Stimulated activated memory B cell treated with anti-CD40 and anti-IgM and Interleukin-4, amounts not matched to agents 10 μg/mL and 1 μg/mL and 100 μg/mL, for 72 hours (primary cell): ENCODE measurements around the gene CTH.
"Not testable (repeated sequence)": the region's sequence is repeated elsewhere in the genome, so short reads cannot be mapped to it uniquely, and the experiment has no call there.

Experiments
- ATAC-seq: fragments of 150-1000 bp; cut with Tn5 transposase; 2 replicates; pipeline ENCODE4 v1.10.0; 2021
- H3K27ac Mint-ChIP-seq: one replicate; pipeline ENCODE4 v1.8.0; 2022; ENCODE audit warnings: mild to moderate bottlenecking, mixed read lengths
- H3K27me3 Mint-ChIP-seq: one replicate; pipeline ENCODE4 v1.8.0; 2022; ENCODE audit warnings: mixed read lengths
- H3K36me3 Mint-ChIP-seq: one replicate; pipeline ENCODE4 v1.8.0; 2022; ENCODE audit warnings: mixed read lengths
- H3K4me1 Mint-ChIP-seq: one replicate; pipeline ENCODE4 v1.8.0; 2022; ENCODE audit warnings: mixed read lengths
- H3K4me3 Mint-ChIP-seq: one replicate; pipeline ENCODE4 v1.8.0; 2022; ENCODE audit warnings: mild to moderate bottlenecking, moderate library complexity, mixed read lengths
- H3K9me3 Mint-ChIP-seq: one replicate; pipeline ENCODE4 v1.8.0; 2022; ENCODE audit warnings: mixed read lengths

Gene CTH

DNA sequence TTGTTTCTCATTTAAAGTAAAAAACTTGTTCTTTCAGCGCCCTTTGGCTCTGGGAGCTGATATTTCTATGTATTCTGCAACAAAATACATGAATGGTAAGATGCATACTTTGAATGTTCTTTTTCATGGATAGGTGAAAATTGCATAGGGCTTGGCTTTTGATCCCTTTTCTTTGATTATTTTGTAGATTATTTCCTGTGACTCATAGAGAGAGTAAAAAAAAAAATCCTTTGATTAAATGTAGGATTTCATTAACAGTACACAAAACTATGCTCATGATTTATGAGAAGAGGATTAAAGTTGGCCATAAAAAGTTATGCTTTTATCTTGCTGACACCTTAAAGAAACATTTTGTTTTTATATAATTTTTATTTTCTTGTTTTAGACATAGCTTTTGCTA is 18.7 kb downstream of the CTH start:
- H3K36me3 Mint-ChIP-seq = peaks cover 35% of the 10 kb centered on the region
- H3K9me3 Mint-ChIP-seq = no peaks in the 10 kb centered on the region
- H3K27ac Mint-ChIP-seq = no peak overlapping the region
- ATAC-seq = no peak
- H3K27me3 Mint-ChIP-seq = no peaks in the 10 kb centered on the region
- H3K4me1 Mint-ChIP-seq = no peaks in the 10 kb centered on the region
- no peak overlapping the region for H3K4me3 Mint-ChIP-seq

DNA sequence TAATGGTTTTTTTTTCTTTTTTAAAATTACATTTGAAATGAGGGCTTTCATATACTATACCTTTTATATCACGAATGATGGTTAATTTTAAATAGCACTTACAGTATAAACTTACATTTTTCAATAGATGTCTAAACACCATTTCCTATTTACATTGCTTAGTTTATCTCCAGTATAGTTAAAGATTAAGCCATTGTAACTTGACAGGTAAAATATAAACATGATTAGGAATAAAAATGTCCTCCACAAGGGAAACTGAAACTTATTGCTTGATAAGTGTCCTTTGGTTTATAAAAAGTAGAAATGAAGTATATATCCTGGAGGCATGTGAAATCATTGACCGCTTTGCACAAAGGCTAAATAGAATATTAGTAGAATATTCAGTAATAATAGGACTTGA is 20.2 kb downstream of the CTH start:
- H3K27ac Mint-ChIP-seq = no peak overlapping the region
- H3K36me3 Mint-ChIP-seq = peaks cover 39% of the 10 kb centered on the region

DNA sequence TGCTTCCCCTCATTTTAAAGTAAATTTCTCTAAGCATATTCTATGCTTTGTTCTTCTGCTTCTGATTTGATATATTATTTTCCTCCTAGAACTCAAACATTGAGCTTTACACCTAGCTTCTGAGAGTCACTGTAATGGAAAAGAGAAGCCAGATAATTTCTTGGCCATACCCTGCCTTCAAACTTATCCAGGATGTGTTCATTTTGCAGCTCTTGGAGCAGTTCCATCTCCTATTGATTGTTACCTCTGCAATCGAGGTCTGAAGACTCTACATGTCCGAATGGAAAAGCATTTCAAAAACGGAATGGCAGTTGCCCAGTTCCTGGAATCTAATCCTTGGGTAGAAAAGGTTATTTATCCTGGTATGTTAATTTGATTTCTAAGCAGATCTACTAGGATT is 20.8 kb downstream of the CTH start:
- no peaks in the 10 kb centered on the region for H3K4me1 Mint-ChIP-seq
- H3K4me3 Mint-ChIP-seq = no peak overlapping the region
- ATAC-seq = no peak
- H3K27me3 Mint-ChIP-seq = no peaks in the 10 kb centered on the region
- H3K27ac Mint-ChIP-seq = no peak overlapping the region
- H3K36me3 Mint-ChIP-seq = peaks cover 34% of the 10 kb centered on the region
- H3K9me3 Mint-ChIP-seq = no peaks in the 10 kb centered on the region

More for the DNA sequence above, 20.2 kb downstream of the CTH start:
- Mint-ChIP-seq H3K4me1 (no peaks in the 10 kb centered on the region), H3K27me3 (no peaks in the 10 kb centered on the region), H3K4me3 (no peak overlapping the region), H3K9me3 (no peaks in the 10 kb centered on the region)
- ATAC-seq = no peak

DNA sequence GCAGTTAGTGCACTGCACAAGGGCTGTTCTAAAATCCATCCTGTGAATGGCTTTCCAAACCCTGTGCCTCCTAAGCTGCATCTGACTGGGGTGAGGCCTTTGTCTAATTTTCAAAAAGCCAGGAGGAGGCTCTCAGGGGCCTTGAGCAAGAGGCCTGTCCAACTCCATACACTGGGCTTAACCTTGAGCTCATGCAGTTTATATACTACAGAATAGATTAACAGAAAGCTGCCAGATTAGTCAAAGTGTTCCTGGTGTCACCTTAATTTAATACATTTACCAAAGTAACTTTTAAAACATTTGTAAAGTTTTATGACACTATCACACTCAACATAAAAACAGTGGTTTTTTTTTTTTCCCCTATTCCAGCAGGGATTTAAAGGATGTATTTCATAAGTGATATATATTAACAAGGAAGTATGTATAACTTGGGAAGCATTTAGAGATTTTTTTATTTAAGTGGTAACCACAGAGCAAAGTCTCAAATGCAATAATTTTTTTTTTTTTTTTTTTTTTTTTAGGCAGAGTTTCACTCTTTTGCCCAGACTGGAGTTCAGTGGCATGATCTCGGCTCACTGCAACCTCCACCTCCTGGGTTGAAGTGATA is 23.3 kb downstream of the CTH start:
- H3K4me3 Mint-ChIP-seq = no peak overlapping the region
- H3K9me3 Mint-ChIP-seq = no peaks in the 10 kb centered on the region
- ATAC-seq = no peak
- no peaks in the 10 kb centered on the region for H3K27me3 Mint-ChIP-seq
- peaks cover 46% of the 10 kb centered on the region for H3K36me3 Mint-ChIP-seq
- no peaks in the 10 kb centered on the region for H3K4me1 Mint-ChIP-seq
- no peak overlapping the region for H3K27ac Mint-ChIP-seq

DNA sequence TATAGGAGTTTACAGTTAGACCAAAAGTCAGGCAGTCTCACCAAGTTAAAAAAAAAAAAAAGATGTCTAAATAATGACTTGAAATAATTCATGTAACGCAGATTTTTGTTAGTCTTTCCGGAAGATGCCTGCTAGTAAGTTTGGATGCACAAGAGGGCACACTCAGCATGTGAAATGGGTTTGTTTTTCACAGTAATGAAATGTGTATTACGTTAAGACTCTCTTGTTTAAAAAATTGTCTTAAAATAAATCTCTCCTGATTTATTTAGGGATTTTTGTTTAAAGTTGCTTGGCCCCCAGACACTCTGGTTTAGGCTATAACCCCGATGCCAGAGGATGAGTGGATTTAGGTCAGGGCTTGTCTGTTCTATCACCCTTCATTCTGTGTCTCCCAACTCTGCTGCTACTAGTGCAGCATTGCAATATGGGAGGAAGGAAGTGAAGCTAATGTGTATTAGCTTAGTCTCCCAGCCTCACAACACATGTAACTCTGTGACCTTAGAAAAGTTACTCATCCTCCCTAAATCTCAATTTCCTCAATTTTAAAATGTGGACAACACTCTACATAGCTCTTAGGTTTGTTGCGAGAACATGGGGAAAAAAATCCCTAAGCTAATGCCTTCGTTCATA is 25.7 kb downstream of the CTH start:
- Mint-ChIP-seq H3K9me3 (no peaks in the 10 kb centered on the region), H3K27me3 (no peaks in the 10 kb centered on the region), H3K4me3 (no peak overlapping the region), H3K36me3 (peaks cover 52% of the 10 kb centered on the region), H3K4me1 (no peaks in the 10 kb centered on the region), H3K27ac (no peak overlapping the region)
- no peak for ATAC-seq

DNA sequence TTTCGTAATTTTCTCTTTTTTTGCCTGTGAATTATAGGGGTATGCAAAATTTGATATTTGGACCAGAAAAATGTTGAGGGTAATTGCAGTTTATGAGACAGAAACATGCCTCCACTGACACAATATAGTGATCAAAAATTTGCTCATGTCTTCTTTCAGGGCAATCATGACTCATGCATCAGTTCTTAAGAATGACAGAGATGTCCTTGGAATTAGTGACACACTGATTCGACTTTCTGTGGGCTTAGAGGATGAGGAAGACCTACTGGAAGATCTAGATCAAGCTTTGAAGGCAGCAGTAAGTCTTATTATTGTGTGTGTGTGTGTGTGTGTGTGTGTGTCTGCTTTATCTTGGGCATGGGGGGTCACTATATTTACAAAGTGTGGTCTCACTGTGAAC is 27.5 kb downstream of the CTH start:
- H3K36me3 Mint-ChIP-seq = peaks cover 36% of the 10 kb centered on the region
- no peaks in the 10 kb centered on the region for H3K9me3 Mint-ChIP-seq
- no peak overlapping the region for H3K27ac Mint-ChIP-seq
- no peak for ATAC-seq
- no peak overlapping the region for H3K4me3 Mint-ChIP-seq
- H3K4me1 Mint-ChIP-seq = no peaks in the 10 kb centered on the region
- H3K27me3 Mint-ChIP-seq = no peaks in the 10 kb centered on the region

DNA sequence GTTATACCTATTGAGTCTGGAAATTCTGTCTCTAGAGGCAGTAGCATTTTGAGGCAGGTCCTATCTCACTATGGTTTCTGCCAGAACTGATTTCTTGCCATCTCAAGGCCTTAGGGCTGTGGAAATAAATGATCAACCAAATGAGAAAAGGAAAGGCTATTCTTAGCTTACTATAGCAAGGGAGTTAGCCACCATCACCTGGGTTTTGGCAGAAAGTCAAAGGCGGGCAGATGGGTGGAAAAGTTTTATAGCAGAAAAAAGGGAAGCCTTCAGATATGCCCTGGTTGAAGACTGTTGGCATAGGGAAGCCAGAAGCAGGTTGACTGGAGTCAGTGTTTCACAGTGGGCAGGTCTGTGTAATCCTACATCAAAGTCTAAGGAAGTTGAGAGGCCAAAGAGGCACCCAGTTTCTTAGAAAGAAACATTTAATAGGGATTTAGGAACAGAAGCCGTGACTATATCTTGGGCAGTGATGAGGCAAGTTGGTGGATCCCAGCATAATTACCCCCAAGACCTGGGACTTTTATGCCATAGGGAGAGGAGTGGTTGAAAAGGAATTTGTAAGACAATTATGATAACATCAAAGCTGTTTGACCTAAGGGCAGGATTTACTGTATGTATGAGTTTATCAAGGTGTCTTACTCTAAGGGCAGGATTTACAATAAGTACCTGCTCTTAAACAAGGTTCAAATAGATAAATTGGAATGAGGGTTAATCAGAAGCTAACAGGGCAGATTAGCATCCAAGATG is 29.7 kb downstream of the CTH start:
- Mint-ChIP-seq H3K27ac (no peak overlapping the region), H3K4me3 (no peak overlapping the region), H3K36me3 (peaks cover 25% of the 10 kb centered on the region), H3K4me1 (no peaks in the 10 kb centered on the region), H3K9me3 (no peaks in the 10 kb centered on the region), H3K27me3 (no peaks in the 10 kb centered on the region)
- ATAC-seq = no peak

DNA sequence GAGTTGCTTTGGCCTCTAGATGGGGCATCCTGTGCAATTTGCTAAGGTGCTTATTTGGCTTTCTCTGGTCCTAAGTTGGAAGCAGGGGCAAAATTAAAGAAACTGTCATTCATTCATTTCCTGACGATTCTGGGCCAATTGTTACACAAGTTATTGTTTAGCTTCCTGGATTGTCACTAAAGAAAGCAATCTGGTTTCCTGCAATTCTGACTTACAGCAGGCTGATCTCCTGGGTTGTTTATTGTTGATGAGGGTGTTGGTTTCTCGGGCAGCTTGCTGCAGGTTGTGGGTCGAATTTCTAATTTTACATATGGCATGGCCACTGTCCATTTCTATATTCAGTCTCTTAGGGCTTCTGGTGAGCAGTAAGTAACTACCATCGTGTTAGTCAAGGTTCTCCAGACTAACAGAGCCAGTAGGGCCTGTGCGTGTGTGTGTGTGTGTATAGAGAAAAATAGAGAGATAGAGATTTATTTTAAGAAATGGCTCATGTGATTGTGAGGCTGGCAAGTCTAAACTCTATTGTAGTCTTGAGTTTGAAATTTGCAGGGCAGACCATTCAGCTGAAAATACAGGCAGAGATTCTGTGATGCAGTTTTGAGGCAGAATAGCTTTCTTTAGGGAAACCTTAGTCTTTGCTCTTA is 30.4 kb downstream of the CTH start:
- no peak overlapping the region for H3K27ac Mint-ChIP-seq
- no peak overlapping the region for H3K4me3 Mint-ChIP-seq
- ATAC-seq = no peak
- peaks cover 25% of the 10 kb centered on the region for H3K36me3 Mint-ChIP-seq
- no peaks in the 10 kb centered on the region for H3K9me3 Mint-ChIP-seq
- no peaks in the 10 kb centered on the region for H3K27me3 Mint-ChIP-seq
- no peaks in the 10 kb centered on the region for H3K4me1 Mint-ChIP-seq

DNA sequence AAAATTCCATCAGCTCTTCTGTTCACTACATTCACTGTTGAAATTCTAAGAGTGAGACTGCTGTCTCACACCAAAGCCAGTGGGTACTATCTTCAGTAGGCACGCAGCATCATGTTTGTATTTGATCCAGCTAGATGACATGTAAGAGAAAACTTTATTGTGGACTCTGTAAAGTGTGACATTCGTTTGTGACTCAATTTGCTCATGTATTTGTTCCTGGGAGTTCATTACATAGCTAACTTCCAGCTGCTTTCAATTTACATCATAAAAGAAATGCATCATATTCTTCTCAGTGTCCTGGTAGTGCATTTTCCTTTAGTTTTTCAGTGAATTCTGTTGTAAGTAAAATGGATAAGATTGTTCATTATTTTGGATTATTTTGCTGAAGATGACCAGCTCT is 31.4 kb downstream of the CTH start:
- Mint-ChIP-seq H3K9me3 (no peaks in the 10 kb centered on the region), H3K27me3 (no peaks in the 10 kb centered on the region), H3K36me3 (peaks cover 25% of the 10 kb centered on the region), H3K4me1 (no peaks in the 10 kb centered on the region), H3K4me3 (no peak overlapping the region), H3K27ac (no peak overlapping the region)
- ATAC-seq = no peak

DNA sequence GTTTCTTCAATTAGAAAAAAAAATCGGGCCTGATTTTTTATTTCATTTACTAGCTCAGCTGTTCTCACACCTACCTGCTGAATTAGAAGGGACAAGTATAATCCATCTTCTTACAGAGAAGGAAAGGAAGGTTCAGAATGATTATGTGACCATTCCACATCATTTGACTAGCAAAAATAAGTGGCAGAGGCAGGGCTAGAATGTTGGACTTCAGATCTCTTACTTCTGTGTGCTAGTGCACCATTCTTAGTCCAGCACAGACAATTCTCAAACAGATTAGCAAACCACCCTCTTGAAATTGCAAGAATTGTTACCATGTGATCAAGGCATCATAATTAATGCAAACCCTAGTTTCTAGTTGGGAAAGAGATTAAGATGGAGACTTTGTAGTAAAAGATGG is 32.7 kb downstream of the CTH start:
- no peak for ATAC-seq
- peaks cover 13% of the 10 kb centered on the region for H3K36me3 Mint-ChIP-seq
- H3K4me3 Mint-ChIP-seq = no peak overlapping the region
- no peak overlapping the region for H3K27ac Mint-ChIP-seq
- H3K9me3 Mint-ChIP-seq = no peaks in the 10 kb centered on the region
- no peaks in the 10 kb centered on the region for H3K4me1 Mint-ChIP-seq
- H3K27me3 Mint-ChIP-seq = no peaks in the 10 kb centered on the region

DNA sequence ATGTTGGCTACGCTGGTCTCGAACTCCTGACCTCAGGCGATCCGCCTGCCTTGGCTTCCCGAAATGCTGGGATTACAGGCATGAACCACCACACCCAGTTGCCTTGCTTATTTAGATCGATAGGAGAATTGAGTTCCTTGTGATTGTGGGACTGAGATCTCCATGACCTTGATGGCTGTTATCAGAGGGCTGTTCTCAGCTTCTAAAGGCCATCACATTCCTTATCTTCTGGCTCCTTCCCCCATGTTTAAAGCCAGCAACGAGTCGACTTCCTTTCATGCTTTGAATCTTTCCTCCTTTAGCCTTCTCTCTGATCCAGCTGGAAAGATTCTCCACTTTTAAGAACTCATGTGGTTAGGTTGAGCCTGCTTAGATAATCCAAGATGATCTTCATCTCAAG is 38.0 kb downstream of the CTH start:
- Mint-ChIP-seq H3K27me3 (peaks cover 6% of the 10 kb centered on the region), H3K36me3 (no peaks in the 10 kb centered on the region), H3K4me1 (peaks cover 7% of the 10 kb centered on the region), H3K27ac (no peak overlapping the region), H3K4me3 (no peak overlapping the region), H3K9me3 (peaks cover 2% of the 10 kb centered on the region)
- ATAC-seq = no peak

DNA sequence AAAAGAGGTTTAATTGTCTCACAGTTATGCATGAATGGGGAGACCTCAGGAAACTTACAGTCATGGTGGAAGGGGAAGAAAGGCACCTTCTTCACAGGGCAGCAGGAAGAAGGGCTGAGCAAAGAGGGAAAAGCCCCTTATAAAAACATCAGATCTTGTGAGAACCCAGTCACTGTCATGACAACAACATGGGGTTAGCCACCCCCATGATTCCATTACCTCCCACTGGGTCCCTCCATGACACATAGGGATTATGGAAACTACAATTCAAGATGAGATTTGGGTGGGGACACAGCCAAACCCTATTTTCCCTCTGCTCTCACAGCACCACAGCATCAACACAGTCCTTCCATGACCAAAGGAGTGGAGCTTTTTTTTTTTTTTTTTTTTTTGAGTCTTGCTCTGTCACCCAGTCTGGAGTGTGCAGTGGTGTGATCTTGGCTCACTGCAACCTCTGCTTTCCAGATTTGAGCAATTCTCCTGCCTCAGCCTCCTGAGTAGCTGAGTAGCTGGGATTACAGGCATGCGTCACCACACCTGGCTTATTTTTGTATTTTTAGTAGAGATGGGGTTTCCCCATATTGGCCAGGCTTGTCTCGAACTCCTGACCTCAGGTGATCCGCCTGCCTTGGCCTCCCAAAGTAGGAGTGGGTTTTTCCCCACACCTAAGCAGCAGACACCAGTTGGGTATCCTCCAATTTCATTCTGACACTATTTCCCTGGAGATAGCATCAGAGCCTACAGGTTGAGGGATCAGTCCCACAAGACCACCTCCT is 41.3 kb downstream of the CTH start:
- not testable (repeated sequence) for H3K4me1 Mint-ChIP-seq, H3K27ac Mint-ChIP-seq, H3K9me3 Mint-ChIP-seq, H3K36me3 Mint-ChIP-seq, H3K4me3 Mint-ChIP-seq
- peak; percentile 47 for ATAC-seq
- H3K27me3 Mint-ChIP-seq = peaks cover 22% of the 10 kb centered on the region

DNA sequence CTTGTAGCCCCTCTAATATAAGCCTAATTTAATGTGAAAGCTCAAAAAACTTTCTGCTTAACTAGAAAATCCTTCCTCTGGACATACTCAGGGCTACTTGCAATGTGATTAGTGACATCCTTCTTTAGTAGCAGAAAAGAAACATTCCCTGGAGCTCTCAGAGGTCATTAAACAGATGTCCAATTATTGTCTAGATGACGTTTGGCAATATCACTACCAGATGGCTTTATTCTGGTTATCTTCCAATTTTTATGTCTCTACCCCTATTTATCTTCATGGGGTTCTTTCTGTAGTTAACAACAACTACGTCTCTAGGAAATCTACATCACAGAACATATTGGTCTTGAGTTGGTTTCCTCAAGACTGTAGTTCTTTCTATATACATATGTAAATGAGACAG is 44.2 kb downstream of the CTH start:
- Mint-ChIP-seq H3K9me3 (peaks cover 6% of the 10 kb centered on the region), H3K4me1 (peaks cover 7% of the 10 kb centered on the region), H3K27me3 (peaks cover 22% of the 10 kb centered on the region), H3K27ac (no peak overlapping the region), H3K4me3 (no peak overlapping the region), H3K36me3 (no peaks in the 10 kb centered on the region)
- ATAC-seq = no peak

DNA sequence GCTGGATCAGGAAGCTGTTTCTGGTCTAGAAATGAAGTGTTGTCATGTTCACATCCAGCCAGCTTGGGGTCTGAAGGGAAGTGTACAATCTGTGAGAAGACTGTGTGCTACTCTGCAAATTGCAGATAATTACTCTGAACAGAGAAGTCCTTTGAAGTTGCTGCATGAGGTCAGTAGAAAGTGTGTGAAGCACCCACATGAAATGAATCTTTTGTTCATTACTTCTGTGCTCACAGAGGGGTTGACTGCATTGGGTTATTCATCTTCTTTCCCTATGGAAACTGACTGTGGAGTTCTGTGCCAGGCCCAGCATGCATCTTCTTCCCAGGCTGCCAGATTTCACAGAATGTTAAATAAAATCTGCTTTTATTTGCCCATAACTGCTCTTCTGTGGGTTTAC is 47.1 kb downstream of the CTH start:
- Mint-ChIP-seq H3K36me3 (no peaks in the 10 kb centered on the region), H3K4me3 (no peak overlapping the region), H3K4me1 (no peaks in the 10 kb centered on the region), H3K9me3 (peaks cover 4% of the 10 kb centered on the region), H3K27me3 (peaks cover 22% of the 10 kb centered on the region), H3K27ac (no peak overlapping the region)
- ATAC-seq = no peak
